Measurements from ENCODE around the gene KRTAP10-4.

KRTAP10-4 gene

DNA sequence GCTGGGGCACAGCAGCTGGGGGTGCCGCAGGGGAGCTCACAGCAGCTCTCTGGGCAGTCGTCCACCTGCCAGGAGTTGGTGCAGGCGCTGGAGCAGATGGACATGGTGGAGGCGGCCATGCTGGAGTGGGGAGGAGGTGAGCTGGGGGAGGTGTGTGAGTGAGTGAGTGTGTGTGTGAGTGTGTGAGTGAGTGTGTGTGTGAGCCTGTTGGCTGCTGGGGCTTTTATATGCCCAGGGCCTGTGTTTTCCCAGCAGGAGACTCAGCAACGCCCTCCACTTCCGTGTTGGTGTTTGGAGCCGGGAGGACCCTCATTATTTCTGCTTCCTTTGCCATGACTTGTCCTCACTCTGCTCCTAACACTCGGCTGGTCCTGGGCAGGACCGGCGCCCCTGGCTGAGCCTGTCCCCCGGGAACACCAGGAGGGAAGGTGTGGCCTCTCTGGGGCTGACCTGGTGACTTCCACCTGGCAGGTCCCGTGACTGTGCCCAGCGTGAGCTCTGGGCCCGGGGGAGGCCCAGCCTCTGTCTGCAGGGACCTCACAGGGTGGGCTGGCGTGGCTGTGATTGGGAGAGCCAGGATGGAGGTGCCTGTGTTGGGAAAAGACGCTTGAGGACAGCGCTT, 22.1 kb upstream of the KRTAP10-4 start, which contains the start of gene KRTAP10-2:
Gene KRTAP10-2 (minus strand): TSS at position 166 of the 622 bp plus-strand sequence. CDS start 47 bp downstream, at position 119.
- Histone ChIP-seq H4K20me1 (ENCODE audit: insufficient read depth) (no peaks in the 10 kb centered on the region), H3K79me2 (ENCODE audit: insufficient read depth, low read depth) (no peaks in the 10 kb centered on the region), H3K27ac (no peak within 1 kb of the TSS), H3K4me3 (IDR thresholded peaks at IDR 0.05; ENCODE audit: insufficient read depth, low read depth, low read length) (no peak within 1 kb of the TSS), H3K4me2 (no peak within 1 kb of the TSS), H2AFZ (ENCODE audit: low read depth) (no peak within 1 kb of the TSS), H3K27me3 (ENCODE audit: insufficient read depth, low read depth) (peaks cover 68% of the 10 kb centered on the region), H3K36me3 (ENCODE audit: insufficient read depth) (no peaks in the 10 kb centered on the region), H3K9ac (no peak within 1 kb of the TSS), H3K4me1 (ENCODE audit: low read depth, poor library complexity, severe bottlenecking) (no peaks in the 10 kb centered on the region)
- TF ChIP-seq, protein P1, sequence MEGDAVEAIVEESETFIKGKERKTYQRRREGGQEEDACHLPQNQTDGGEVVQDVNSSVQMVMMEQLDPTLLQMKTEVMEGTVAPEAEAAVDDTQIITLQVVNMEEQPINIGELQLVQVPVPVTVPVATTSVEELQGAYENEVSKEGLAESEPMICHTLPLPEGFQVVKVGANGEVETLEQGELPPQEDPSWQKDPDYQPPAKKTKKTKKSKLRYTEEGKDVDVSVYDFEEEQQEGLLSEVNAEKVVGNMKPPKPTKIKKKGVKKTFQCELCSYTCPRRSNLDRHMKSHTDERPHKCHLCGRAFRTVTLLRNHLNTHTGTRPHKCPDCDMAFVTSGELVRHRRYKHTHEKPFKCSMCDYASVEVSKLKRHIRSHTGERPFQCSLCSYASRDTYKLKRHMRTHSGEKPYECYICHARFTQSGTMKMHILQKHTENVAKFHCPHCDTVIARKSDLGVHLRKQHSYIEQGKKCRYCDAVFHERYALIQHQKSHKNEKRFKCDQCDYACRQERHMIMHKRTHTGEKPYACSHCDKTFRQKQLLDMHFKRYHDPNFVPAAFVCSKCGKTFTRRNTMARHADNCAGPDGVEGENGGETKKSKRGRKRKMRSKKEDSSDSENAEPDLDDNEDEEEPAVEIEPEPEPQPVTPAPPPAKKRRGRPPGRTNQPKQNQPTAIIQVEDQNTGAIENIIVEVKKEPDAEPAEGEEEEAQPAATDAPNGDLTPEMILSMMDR (conservative IDR thresholded peaks at IDR 0.05; ENCODE audit: low read depth, low read length): no peak

DNA sequence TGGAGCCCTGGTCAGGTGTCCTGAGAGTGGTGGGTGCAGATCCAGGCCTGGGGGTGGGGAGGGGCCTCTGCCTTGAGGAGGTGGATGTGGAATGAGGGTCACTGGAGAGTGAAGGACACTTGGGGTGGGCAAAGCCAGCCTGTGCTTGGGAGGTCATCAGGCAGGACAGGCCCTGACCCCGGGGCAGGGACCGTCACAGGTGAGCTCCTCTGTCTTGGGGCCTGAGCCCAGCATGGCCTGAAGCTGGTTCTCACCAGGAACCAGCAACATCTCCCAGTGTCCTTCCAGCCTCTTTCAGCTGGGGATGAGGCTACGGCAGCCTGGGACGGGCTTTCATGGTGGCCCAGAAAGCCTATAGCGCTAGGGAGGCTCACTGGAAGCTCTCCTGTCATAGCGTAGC, 21.4 kb upstream of the KRTAP10-4 start:
- Histone ChIP-seq H3K4me1 (ENCODE audit: low read depth, poor library complexity, severe bottlenecking) (no peaks in the 10 kb centered on the region), H3K9ac (no peak overlapping the region), H3K4me3 (IDR thresholded peaks at IDR 0.05; ENCODE audit: insufficient read depth, low read depth, low read length) (no peak overlapping the region), H3K27me3 (ENCODE audit: insufficient read depth, low read depth) (peaks cover 68% of the 10 kb centered on the region), H3K4me2 (no peak overlapping the region), H4K20me1 (ENCODE audit: insufficient read depth) (no peaks in the 10 kb centered on the region), H3K36me3 (ENCODE audit: insufficient read depth) (no peaks in the 10 kb centered on the region), H3K79me2 (ENCODE audit: insufficient read depth, low read depth) (no peaks in the 10 kb centered on the region), H2AFZ (ENCODE audit: low read depth) (no peak overlapping the region), H3K27ac (no peak overlapping the region)
- TF ChIP-seq, protein P1 (conservative IDR thresholded peaks at IDR 0.05; ENCODE audit: low read depth, low read length): no peak

DNA sequence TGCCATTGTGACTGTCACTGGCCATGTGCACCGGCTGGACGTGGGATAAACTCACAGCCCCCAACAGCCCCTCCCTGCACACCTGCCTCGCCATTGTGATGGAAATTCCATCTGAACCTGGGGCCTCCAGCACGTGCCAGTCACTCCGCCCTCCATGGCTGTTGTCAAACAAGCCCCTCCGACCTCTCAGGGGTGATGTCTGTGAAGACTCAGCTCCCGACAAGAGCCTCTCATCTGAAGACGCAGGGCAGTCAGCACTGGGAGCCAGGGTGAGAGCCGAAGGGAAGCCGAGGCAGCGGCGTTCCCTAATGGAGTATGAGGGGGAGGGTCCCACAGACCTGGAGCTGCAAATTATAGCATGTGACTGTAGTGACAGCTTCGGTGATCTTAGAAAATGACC, 20.8 kb upstream of the KRTAP10-4 start:
- H3K27me3 ChIP-seq (ENCODE audit: insufficient read depth, low read depth): peaks cover 70% of the 10 kb centered on the region
- TF ChIP-seq, protein P1 (conservative IDR thresholded peaks at IDR 0.05; ENCODE audit: low read depth, low read length): no peak
- H3K9ac ChIP-seq: no peak overlapping the region
- no peaks in the 10 kb centered on the region for H4K20me1 ChIP-seq (ENCODE audit: insufficient read depth)
- H2AFZ ChIP-seq (ENCODE audit: low read depth): no peak overlapping the region
- H3K4me2 ChIP-seq: no peak overlapping the region
- H3K4me3 ChIP-seq (IDR thresholded peaks at IDR 0.05; ENCODE audit: insufficient read depth, low read depth, low read length): no peak overlapping the region
- H3K27ac ChIP-seq: no peak overlapping the region
- H3K4me1 ChIP-seq (ENCODE audit: low read depth, poor library complexity, severe bottlenecking): no peaks in the 10 kb centered on the region
- no peaks in the 10 kb centered on the region for H3K79me2 ChIP-seq (ENCODE audit: insufficient read depth, low read depth)
- H3K36me3 ChIP-seq (ENCODE audit: insufficient read depth): no peaks in the 10 kb centered on the region

DNA sequence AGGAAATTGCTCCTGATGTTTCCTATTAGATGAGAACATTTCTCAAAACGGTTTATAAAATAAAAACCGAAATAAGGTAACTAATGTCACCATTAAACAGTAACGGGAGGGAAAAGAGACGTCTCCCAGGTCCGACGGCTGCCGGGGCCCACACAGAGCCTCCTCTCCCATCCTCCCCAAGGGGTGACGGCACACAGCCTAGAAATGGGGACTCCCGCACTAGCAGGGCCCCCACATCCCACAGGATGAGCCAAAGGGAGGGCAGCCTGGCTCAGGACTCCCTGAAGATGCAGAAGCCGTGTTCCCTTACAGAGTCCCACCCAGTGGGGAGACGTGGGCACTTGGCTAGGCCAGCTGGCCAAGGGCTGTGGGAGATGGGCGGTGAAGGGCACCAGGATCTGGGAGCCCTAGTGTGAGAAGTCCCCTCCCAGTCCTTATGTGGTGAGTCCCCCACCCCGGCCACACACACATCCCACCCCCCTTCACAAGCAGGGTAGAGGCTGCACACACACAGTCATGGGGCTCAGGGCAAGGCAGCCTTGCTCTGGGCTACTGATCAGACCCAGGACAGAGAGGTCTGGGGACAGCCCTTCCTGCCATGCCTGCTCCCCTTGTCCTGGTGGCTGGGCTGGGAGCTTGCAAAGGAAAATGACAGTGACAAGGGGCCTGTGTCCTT, 18.2 kb upstream of the KRTAP10-4 start:
- no peaks in the 10 kb centered on the region for H3K79me2 ChIP-seq (ENCODE audit: insufficient read depth, low read depth)
- no peak overlapping the region for H3K4me3 ChIP-seq (IDR thresholded peaks at IDR 0.05; ENCODE audit: insufficient read depth, low read depth, low read length)
- H2AFZ ChIP-seq (ENCODE audit: low read depth): no peak overlapping the region
- H3K9ac ChIP-seq: no peak overlapping the region
- H4K20me1 ChIP-seq (ENCODE audit: insufficient read depth): no peaks in the 10 kb centered on the region
- H3K27ac ChIP-seq: no peak overlapping the region
- H3K36me3 ChIP-seq (ENCODE audit: insufficient read depth): no peaks in the 10 kb centered on the region
- no peak overlapping the region for H3K4me2 ChIP-seq
- no peaks in the 10 kb centered on the region for H3K4me1 ChIP-seq (ENCODE audit: low read depth, poor library complexity, severe bottlenecking)
- TF ChIP-seq, protein P1 (conservative IDR thresholded peaks at IDR 0.05; ENCODE audit: low read depth, low read length): no peak
- peaks cover 67% of the 10 kb centered on the region for H3K27me3 ChIP-seq (ENCODE audit: insufficient read depth, low read depth)

All from KMS-11 (cell line).